Calu3 (cell line): Measurements from ENCODE around the gene AMOTL1. TPM values are rescaled to one million over a fixed set of nuclear protein-coding genes. Genes with fewer than 3 reads are reported as not detected.

Source experiments
- BruUV-seq: library from RNA; stranded (reverse); fragments of 400-500 nt; replicated peaks from 2 replicates; lab custom pipeline; 2021; lab: Mats Ljungman, UMichigan
- CTCF ChIA-PET: fragments of 300-600 bp; sonication (Branson Sonifier 250); formaldehyde crosslinking; loops from one replicate; lab custom pipeline; 2022; ENCODE audit warnings: antibody characterized with exemption; lab: Charles Lee
- DNase-seq: peaks from one replicate; pipeline ENCODE4 v3.0.0; 2022
- H3K27ac Mint-ChIP-seq: one replicate; pipeline ENCODE4 v1.8.0; 2022; ENCODE audit warnings: mixed read lengths; ENCODE audit not compliant: unreplicated experiment
- H3K27me3 Mint-ChIP-seq: one replicate; pipeline ENCODE4 v1.8.0; 2022; ENCODE audit warnings: mixed read lengths; ENCODE audit not compliant: unreplicated experiment
- H3K36me3 Mint-ChIP-seq: one replicate; pipeline ENCODE4 v1.8.0; 2022; ENCODE audit warnings: mild to moderate bottlenecking, moderate library complexity, mixed read lengths; ENCODE audit not compliant: insufficient read depth, unreplicated experiment
- H3K4me1 Mint-ChIP-seq: one replicate; pipeline ENCODE4 v1.8.0; 2022; ENCODE audit warnings: mild to moderate bottlenecking, low read depth, mixed read lengths; ENCODE audit not compliant: unreplicated experiment
- H3K4me3 Mint-ChIP-seq: one replicate; pipeline ENCODE4 v1.8.0; 2022; ENCODE audit warnings: mild to moderate bottlenecking, low read depth, moderate library complexity, mixed read lengths; ENCODE audit not compliant: unreplicated experiment
- H3K9me3 Mint-ChIP-seq: one replicate; pipeline ENCODE4 v1.8.0; 2022; ENCODE audit warnings: low read depth, mixed read lengths; ENCODE audit not compliant: unreplicated experiment
- intact Hi-C: fragments of 100-400 bp; cut with micrococcal nuclease; formaldehyde crosslinking; loops from one replicate; pipeline ENCODE4 v1.10.0; 2022; ENCODE audit not compliant: unreplicated experiment
- total RNA-seq: library from RNA; stranded (reverse); gene quantifications from 2 replicates; pipeline ENCODE4 v1.2.3, GENCODE V29; 2022
- TF ChIP-seq, protein P1 (sequence below): fragments of 200-600 bp; IDR thresholded peaks from one replicate; pipeline ENCODE4 v1.8.0; 2022; ENCODE audit warnings: antibody characterized with exemption; ENCODE audit not compliant: unreplicated experiment

AMOTL1 gene
- total RNA-seq, 1 experiment from 2014 or later, result 24.2 TPM

DNA sequence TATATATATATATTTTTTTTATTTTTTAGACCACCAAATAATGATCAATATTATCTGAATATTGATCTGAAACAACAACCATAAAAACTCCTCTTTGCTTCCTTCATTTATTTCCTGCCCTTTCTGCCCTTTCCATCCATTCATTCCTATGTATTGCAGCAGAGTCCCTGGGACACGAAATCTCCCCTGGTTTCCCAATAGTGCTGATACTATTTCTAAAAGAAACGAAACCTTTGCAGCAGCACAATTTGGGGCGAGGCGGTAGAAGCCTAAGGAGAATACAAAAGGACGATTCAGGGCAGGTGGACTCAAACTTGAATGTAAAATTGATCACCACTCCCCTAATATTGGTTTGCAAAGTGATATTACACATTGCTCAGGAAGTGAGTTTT lies 16.9 kb upstream of the AMOTL1 start:
- no peaks in the 10 kb centered on the region for H3K27me3 Mint-ChIP-seq
- CTCF ChIA-PET, result no interaction called here
- no TSS peak for BruUV-seq
- TF ChIP-seq, protein P1, sequence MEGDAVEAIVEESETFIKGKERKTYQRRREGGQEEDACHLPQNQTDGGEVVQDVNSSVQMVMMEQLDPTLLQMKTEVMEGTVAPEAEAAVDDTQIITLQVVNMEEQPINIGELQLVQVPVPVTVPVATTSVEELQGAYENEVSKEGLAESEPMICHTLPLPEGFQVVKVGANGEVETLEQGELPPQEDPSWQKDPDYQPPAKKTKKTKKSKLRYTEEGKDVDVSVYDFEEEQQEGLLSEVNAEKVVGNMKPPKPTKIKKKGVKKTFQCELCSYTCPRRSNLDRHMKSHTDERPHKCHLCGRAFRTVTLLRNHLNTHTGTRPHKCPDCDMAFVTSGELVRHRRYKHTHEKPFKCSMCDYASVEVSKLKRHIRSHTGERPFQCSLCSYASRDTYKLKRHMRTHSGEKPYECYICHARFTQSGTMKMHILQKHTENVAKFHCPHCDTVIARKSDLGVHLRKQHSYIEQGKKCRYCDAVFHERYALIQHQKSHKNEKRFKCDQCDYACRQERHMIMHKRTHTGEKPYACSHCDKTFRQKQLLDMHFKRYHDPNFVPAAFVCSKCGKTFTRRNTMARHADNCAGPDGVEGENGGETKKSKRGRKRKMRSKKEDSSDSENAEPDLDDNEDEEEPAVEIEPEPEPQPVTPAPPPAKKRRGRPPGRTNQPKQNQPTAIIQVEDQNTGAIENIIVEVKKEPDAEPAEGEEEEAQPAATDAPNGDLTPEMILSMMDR, result no peak
- no peaks in the 10 kb centered on the region for H3K36me3 Mint-ChIP-seq
- no peak for DNase-seq
- intact Hi-C loops, result no loop called here
- H3K4me1 Mint-ChIP-seq, result peaks cover 18% of the 10 kb centered on the region
- no peaks in the 10 kb centered on the region for H3K9me3 Mint-ChIP-seq
- no peak overlapping the region for H3K27ac Mint-ChIP-seq
- H3K4me3 Mint-ChIP-seq, result no peak overlapping the region

DNA sequence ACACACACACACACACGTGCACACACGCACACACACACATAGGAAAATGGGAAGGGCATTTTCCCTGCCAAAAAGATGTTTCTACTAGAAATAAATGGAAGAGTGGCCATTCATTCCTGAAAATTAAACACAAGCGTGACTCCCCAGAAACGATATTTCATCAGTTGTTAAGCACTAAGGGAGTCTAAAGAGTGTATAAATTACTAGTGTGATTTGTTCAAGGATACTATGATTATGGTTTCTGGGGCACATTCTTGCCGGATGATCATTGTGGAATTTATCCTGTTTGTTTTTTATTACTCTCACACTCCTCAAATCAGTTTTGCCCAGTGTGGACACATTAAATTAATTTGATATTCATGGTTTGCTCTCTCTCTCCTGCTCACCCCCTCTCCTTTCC lies 16.4 kb upstream of the AMOTL1 start:
- intact Hi-C loops, result no loop called here
- DNase-seq, result no peak
- CTCF ChIA-PET, result no interaction called here
- Mint-ChIP-seq H3K4me3 (no peak overlapping the region), H3K27ac (no peak overlapping the region), H3K4me1 (peaks cover 13% of the 10 kb centered on the region), H3K36me3 (no peaks in the 10 kb centered on the region), H3K27me3 (no peaks in the 10 kb centered on the region), H3K9me3 (no peaks in the 10 kb centered on the region)
- TF ChIP-seq, protein P1, result no peak
- no TSS peak for BruUV-seq

DNA sequence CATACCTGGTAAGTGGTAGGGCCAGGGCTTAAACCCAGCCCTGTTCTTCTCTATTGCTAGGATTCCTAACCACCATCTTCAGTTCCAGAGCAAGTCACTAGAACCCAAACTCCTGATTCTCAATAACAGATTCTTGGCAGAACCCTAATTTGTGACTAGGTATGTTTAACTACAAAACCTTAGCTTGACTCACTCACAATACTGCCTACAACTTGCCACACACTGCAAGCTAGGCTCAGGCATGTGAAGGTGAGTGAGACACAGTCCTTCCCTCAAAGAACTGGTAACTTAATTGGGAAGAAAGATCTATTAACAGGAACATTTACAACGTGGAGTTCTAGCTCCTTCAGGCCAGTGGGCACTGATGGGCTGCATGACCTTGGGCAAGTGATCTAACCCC lies 14.5 kb upstream of the AMOTL1 start:
- DNase-seq, result no peak
- CTCF ChIA-PET, result no interaction called here

DNA sequence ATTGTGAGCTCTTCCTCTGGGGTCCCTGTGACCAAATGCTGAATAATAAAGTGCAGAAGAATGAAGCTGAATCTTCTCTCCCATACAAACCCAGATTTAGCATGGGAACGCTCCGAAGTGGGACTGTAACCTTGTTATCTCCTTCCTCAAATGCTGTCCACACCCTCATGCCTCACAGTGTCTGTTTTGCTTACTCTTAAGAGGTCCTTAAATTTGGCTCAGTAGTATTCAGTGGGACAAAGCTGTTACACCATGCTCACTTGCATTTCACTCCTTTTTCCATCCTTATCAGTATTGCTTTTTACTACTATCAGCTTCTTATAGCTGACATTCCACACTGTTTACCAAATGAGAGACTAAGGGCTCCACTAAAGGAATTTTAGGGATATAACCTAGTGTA lies 13.8 kb upstream of the AMOTL1 start:
- Mint-ChIP-seq H3K4me1 (no peaks in the 10 kb centered on the region), H3K4me3 (no peak overlapping the region), H3K27ac (no peak overlapping the region), H3K9me3 (no peaks in the 10 kb centered on the region), H3K36me3 (no peaks in the 10 kb centered on the region), H3K27me3 (no peaks in the 10 kb centered on the region)
- DNase-seq, result no peak
- BruUV-seq, result no TSS peak
- TF ChIP-seq, protein P1, result no peak
- intact Hi-C loops, result no loop called here
- CTCF ChIA-PET, result no interaction called here

More for the DNA sequence above, 14.5 kb upstream of the AMOTL1 start:
- intact Hi-C loops, result no loop called here
- Mint-ChIP-seq H3K4me1 (no peaks in the 10 kb centered on the region), H3K36me3 (no peaks in the 10 kb centered on the region), H3K4me3 (no peak overlapping the region), H3K27me3 (no peaks in the 10 kb centered on the region), H3K27ac (no peak overlapping the region), H3K9me3 (no peaks in the 10 kb centered on the region)
- TF ChIP-seq, protein P1, result no peak
- BruUV-seq, result no TSS peak
